DOHH2 (cell line): ENCODE results near the gene ATAD3C.
"Not testable (repeated sequence)": the region's sequence is repeated elsewhere in the genome, so short reads cannot be mapped to it uniquely, and the experiment has no call there.

Experiments used
- EZH2phosphoT487 ChIP-seq: fragments of 200-600 bp; sonication (generic); IDR thresholded peaks from 2 replicates; pipeline ENCODE4 v1.6.1; 2017; ENCODE audit warnings: borderline replicate concordance, mild to moderate bottlenecking, antibody characterized with exemption, low read length, moderate library complexity, mixed read lengths
- TF ChIP-seq, protein P1 (sequence below): fragments of 200-600 bp; sonication (generic); IDR thresholded peaks from one replicate; pipeline ENCODE4 v1.5.1; 2014; ENCODE audit warnings: antibody characterized with exemption, mild to moderate bottlenecking, low read depth, low read length; ENCODE audit not compliant: poor library complexity, severe bottlenecking

DNA sequence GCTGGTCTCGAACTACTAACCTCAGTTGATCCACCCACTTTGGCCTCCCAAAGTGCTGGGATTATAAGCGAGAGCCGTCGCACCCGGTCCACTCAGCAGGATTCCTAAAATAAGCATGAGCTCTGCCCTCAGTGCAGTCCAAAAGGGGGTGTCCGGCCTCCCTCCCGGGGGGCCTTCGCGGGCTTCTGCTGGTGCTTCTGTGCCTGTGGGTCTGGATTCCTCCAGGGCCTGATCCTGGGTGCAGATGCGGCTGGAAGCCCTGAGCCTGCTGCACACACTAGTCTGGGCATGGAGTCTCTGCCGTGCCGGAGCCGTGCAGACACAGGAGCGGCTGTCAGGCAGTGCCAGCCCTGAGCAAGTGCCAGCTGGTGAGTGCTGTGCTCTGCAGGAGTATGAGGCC lies 67.4 kb downstream of the ATAD3C start:
- TF ChIP-seq, protein P1, sequence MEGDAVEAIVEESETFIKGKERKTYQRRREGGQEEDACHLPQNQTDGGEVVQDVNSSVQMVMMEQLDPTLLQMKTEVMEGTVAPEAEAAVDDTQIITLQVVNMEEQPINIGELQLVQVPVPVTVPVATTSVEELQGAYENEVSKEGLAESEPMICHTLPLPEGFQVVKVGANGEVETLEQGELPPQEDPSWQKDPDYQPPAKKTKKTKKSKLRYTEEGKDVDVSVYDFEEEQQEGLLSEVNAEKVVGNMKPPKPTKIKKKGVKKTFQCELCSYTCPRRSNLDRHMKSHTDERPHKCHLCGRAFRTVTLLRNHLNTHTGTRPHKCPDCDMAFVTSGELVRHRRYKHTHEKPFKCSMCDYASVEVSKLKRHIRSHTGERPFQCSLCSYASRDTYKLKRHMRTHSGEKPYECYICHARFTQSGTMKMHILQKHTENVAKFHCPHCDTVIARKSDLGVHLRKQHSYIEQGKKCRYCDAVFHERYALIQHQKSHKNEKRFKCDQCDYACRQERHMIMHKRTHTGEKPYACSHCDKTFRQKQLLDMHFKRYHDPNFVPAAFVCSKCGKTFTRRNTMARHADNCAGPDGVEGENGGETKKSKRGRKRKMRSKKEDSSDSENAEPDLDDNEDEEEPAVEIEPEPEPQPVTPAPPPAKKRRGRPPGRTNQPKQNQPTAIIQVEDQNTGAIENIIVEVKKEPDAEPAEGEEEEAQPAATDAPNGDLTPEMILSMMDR = not testable (repeated sequence)
- TF ChIP-seq EZH2phosphoT487 = not testable (repeated sequence)
